HG03159 (cell line): ENCODE measurements around the gene SPRED2.

Experiments used
- ATAC-seq: cut with Tn5 transposase; IDR thresholded peaks from one replicate; pipeline ENCODE4 v1.9.1; 2021; ENCODE audit warnings: mild to moderate bottlenecking, moderate library complexity; ENCODE audit not compliant: unreplicated experiment

Gene SPRED2

DNA sequence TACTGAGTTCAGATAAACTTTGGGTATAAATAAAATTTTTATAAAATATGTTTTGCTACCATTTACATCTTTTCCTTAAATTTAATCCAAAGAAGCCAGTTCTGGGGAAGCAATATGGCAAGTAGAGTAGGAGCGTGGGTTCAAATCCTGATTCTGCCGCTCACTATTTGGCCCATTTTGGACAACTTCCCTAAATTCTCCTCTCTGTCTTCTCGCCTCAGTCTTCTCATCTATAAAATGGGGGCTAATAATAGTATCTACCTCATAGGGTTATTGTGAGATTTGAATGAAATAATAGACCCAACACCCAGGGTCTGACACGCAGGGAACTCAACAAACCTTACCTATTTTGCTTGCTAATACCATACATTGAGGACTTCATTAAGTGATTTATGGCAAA, 145.0 kb downstream of the SPRED2 start:
- no peak for ATAC-seq

DNA sequence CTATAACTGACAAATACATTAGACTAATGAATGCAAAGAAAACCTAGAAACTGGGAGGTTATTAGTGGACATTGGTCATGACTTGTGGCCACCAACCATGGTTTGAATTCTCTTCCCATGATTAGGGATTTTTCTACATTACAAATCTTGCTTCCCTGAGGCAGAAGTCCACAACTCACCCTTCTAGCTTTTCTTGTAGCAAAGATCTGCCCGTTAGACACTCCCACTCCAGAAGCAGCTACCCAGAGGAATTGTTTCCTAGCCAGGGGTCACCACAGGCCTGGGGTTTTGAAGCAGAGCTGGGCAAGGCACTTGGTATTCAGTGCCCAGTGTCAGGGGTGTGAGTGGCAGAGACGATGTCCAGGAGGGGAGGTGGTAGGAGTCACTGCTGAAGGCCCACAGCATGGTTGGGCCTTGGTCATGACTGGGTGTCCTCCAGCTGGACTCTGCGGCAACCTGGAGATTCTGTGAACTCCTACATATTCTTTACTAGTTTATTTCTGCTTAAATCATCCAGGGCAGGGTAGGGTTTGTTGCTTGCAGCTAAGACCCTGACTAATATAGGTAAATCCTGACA, 149.8 kb downstream of the SPRED2 start:
- ATAC-seq = no peak

DNA sequence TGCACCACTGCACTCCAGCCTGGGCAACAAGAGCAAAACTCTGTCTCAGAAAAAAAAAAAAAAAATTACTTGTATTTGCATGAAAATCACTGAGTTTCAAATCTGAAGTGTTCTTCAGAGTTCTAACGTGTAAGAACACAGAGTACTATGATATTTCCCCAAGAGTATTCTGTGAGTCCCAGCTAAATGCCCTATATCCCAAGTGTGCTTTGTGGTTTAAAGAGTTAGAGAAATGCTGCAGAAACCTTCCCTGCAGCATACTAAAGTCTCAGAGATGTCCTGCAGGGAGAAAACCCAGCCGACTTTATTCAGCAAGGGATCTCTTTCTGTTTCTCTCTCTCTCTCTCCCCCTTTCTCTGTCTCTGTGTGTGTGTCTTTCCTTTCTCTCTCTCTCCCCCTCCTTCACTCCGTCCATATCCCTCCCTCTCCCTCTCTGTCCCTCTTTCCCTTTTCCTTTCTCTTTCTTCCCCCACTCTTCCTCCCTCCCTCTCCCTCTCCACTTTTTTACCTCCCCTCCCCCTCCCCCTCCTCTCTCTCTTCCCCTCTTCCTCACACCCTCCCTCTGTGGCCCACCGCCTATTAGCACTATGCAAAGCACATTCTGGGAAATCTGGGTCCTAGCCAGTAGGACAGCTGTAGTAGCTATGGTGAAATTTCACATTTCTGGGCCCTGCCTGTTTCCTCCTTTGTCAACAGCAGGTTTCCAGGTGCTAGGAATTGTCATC, 150.6 kb downstream of the SPRED2 start:
- no peak for ATAC-seq

DNA sequence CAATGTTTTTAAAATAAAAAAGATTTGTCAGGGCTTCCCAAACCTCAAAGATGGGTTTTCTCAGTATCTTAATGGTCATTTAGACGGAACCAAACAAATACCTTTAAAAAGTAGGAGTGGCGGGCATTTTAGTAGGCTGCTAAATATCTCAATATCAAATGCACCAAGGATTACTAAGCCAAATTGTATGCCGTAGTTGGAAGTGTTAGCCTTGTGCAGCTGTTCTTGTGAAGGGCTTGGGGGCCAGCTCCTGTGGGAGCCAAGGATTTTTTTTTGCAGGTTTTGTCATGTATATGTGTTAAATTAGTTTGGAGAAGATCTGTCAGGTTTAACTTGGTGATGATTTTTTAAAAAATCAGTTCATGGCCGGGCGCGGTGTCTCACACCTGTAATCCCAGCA, 152.6 kb downstream of the SPRED2 start:
- ATAC-seq = no peak

DNA sequence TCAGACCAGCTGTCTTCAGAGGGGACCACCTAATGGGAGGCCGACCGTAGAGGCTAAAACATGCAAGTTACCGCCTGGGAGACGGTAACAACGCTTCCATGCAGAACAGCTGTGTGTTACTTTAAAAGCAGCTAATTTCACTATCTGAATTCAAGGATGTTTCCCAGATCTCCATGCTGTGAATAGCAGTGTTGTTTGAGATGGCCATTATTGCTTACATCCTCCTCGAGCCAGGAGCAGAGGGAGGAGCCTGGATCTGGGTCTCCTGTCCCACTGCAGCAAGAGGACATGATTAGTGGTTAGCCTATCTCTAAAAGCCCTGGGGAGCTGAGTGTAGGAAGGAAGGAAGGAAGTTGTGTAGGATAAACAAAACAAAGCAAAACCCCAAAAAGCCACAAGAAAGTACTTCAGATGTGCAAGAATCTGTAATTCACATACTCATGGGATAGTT, 153.8 kb downstream of the SPRED2 start:
- ATAC-seq = no peak

GRCh38 chr2:65277791-65278483, 154.5 kb downstream of the SPRED2 start:
- ATAC-seq = no peak

- ATAC-seq = no peak
Observed at GRCh38 chr2:65277118-65277517, 155.3 kb downstream of the SPRED2 start.

DNA sequence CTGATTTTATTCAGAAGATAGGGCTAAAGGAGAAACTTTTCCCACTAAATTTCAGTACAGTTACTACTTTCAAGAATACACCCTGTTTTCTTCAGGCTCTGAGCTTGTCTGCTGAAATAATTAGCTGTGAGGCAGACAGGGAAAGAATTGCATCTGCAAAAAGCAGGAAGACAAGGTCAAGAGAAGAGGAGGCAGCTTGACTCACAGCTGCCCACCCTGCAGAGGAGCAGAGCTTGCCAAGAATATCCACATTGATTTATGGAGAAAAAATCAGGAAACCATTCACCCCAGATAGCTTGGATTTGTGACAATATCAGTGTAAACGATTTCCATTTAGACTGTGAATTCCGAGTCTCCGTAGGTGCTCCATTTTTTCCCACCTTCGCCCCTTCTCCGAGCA, 155.8 kb downstream of the SPRED2 start:
- ATAC-seq = no peak

DNA sequence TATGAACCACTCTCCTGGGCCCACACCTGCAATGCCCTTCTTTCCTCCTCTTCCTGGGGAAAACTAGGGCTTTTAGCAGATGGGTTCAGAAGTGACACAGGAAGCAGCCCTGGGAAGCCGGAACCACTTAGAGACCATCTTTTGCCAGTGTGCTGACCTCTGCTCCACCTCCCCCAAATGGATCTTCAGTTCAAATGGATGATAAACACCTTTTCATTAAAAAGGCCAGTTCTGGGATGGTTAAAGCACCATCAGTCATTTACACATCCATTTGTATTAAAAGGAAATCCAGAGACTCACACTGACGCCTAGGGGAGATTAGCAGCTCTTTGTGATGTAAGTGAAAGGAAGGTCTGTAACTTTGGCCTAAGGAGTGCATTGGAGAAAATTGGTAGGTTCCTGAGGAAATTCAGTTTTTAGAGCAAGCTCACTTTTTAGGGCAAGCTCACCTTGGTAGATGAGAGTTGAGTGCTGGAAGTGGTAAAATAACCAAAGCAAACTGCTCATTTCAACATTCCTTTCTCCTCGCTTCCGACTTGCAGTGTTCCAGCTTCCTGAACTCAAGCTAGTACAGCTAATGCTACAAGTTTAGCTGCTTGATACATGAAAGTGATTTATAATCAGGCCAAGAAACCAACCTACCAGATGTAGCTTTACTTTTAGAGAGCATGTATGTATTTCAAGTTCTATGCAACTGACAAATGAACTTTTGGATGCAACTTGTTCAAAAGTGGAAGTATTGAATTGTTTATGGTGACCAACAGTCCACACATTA, 157.1 kb downstream of the SPRED2 start:
- ATAC-seq = no peak

DNA sequence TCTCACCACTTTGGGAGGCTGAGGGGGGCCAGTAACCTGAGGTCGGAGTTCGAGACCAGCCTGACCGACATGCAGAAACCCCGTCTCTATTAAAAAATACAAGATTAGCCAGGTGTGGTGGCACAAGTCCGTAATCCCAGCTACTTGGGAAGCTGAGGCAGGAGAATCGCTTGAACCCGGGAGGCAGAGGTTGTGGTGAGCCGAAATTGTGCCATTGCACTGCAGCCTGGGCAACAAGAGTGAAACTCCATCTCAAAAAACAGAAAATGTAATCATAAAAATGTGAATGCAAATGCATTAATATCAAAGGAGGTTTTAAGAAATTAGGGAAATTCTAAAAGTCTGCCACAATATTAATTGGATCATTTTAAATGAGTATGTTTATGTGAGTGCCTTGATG, 159.1 kb downstream of the SPRED2 start:
- no peak for ATAC-seq

DNA sequence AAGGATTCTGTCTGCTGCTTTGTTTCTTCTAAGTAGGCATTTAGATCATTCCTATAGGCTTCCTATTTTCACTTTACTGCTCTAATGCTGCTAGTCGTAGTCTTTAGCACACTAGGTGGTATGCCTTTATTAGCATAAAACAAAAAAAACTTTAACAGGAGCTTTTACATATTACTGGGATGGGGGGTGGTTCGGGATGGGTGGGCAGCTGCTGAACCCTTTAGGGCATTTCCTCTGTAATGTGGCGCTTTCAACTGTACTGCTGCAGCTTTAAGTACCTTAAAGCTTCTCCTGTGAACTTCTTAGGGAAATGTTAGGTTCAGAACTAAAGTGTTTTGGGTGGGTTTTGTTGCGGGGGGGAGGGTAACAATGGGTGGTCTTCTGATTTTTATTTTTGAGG, 163.4 kb downstream of the SPRED2 start:
- ATAC-seq = no peak

GRCh38 chr2:65267008-65267407, 165.4 kb downstream of the SPRED2 start:
- no peak for ATAC-seq

GRCh38 chr2:65265671-65266045, 166.7 kb downstream of the SPRED2 start:
- ATAC-seq = no peak

DNA sequence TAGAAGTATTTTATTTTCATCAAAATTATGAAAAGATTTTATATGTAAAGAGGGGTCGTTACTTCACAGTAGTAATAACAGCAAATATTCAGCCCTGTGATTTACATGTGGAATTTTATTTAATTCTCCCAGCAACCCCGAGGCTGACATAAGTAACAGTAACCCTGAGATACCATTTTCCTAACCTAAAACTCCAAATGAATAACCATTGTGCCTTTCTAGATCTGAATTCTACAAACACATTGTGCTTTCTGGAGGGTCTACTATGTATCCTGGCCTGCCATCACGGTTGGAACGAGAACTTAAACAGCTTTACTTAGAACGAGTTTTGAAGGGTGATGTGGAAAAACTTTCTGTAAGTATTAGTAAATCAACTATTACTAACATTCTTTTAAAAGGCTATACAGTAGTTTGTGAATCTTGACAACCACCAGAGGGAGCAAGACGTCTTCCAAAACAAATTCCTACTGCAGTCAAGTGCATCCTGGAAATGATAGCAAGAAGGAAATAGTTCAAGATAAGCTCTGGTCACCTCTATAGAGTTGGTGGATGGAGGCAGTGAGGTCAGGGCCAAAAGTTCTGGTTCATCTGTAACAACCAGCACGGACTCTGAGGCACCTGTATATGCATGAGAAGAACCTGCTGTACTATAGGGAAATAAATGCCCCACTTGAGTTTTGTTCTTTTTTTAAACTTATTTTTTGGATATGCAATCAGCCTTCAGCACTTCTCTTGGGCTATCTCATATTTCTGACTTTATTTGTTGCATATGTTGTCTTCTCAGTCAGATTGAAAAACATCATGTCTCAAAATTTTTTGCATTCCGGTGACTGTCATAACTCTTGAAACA, 167.4 kb downstream of the SPRED2 start:
- ATAC-seq = no peak

DNA sequence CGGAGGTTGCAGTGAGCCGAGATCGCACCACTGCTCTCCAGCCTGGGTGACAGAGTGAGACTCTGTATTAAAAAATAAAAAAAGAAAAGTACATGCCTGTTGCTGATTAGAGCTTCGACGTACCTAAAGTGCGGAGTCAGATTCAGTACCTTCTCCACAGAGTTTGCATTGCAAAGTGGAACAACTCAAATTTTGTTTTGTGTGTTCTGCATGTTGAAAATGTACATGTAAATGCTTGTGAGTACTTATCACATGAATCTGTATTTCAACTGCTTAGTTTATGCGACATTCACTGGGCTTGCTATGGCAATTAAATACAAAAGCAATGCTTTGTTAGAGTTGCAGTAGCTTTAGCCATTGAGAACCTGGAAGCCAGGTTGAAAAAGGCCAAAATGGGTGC, 168.4 kb downstream of the SPRED2 start:
- no peak for ATAC-seq

DNA sequence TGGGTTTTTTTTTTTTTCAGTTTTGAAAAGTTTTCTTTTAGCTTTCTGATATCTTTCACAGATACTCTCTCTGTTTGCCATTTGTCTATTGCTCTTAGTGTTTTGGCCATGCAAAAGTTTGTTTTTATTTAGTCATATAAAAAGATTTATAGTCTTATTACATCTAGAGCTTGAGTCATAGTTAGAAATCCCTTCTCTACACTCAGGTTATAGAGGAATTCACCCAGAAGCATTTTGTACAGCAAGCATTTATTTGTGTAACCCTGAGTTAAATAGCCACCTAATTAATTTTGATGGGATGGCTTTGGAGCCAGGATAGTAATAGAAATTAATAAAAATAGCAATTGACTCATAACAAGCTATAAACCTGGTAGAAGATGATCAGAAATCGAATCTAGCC, 169.1 kb downstream of the SPRED2 start:
- no peak for ATAC-seq

DNA sequence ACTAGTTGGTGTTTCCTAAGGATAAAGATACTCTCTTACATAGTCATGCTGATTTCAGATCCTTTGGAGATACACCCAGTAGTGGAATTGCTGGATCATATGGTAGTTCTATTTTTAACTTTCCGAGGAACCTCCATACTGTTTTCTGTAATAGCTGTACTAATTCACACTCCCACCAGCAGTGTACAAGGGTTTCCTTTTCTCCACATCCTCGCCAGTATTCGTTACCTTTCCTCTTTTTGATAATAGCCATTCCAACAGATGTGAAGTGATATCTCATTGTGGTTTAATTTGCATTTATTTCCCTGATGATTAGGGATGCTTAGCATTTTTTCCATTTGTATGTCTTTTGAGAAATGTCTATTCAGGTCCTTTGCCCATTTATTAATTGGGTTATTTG, 170.7 kb downstream of the SPRED2 start:
- ATAC-seq = no peak
